Measurements from ENCODE around the gene BIRC2. TPM values are rescaled to one million over a fixed set of nuclear protein-coding genes. Genes with fewer than 3 reads are reported as not detected.

Gene BIRC2
- total and polyA plus RNA-seq, 4 donors, result 14.1 to 46.7 (median 29.5) TPM

- H3K9ac ChIP-seq (ENCODE audit: low read depth in 1 of 2, low read length in 2 of 2), result no peak overlapping the region
- no peak for DNase-seq (ENCODE audit: low spot score)
- 79% methylated on average over 3 of the region's 3 CpGs for WGBS
- no peak overlapping the region for H3K4me3 ChIP-seq (ENCODE audit: low read depth in 1 of 3, low read length in 3 of 3)
- no peaks in the 10 kb centered on the region for H3K27me3 ChIP-seq (ENCODE audit: control insufficient read depth in 4 of 4, insufficient read depth in 4 of 4, low read length in 3 of 4)
- no peak overlapping the region for H3K27ac ChIP-seq (ENCODE audit: low read depth in 1 of 2, low read length in 2 of 2)
- no peaks in the 10 kb centered on the region for H3K4me1 ChIP-seq (ENCODE audit: control insufficient read depth in 4 of 4, insufficient read depth in 4 of 4, low read length in 3 of 4)
- H3K9me3 ChIP-seq (ENCODE audit: control insufficient read depth in 4 of 4, low read length in 3 of 4), result no peaks in the 10 kb centered on the region
- peaks cover 0 to 33% (median 30%) of the 10 kb centered on the region in 4 donors for H3K36me3 ChIP-seq (ENCODE audit: control insufficient read depth in 4 of 4, insufficient read depth in 3 of 4, low read depth in 1 of 4, low read length in 3 of 4)
- TF ChIP-seq MAX (IDR thresholded peaks at IDR 0.05) (no peak), EGR1 (IDR thresholded peaks at IDR 0.05; ENCODE audit: low read depth in 2 of 2) (no peak), HNF4G (IDR thresholded peaks at IDR 0.05) (no peak), GABPA (IDR thresholded peaks at IDR 0.05 in 1 of 2, conservative IDR thresholded peaks at IDR 0.05 in 1 of 2) (no peak), FOXA2 (IDR thresholded peaks at IDR 0.05) (no peak), RAD21 (IDR thresholded peaks at IDR 0.05) (no peak), ZBTB33 (IDR thresholded peaks at IDR 0.05) (no peak), RXRA (IDR thresholded peaks at IDR 0.05) (no peak), HNF4A (conservative IDR thresholded peaks at IDR 0.05) (no peak), JUND (IDR thresholded peaks at IDR 0.05) (no peak), TAF1 (conservative IDR thresholded peaks at IDR 0.05) (no peak), NR2F2 (IDR thresholded peaks at IDR 0.05) (no peak), FOXA1 (IDR thresholded peaks at IDR 0.05) (no peak), REST (IDR thresholded peaks at IDR 0.05) (no peak), YY1 (IDR thresholded peaks at IDR 0.05) (no peak), SP1 (IDR thresholded peaks at IDR 0.05) (no peak)
- TF ChIP-seq, protein P1, sequence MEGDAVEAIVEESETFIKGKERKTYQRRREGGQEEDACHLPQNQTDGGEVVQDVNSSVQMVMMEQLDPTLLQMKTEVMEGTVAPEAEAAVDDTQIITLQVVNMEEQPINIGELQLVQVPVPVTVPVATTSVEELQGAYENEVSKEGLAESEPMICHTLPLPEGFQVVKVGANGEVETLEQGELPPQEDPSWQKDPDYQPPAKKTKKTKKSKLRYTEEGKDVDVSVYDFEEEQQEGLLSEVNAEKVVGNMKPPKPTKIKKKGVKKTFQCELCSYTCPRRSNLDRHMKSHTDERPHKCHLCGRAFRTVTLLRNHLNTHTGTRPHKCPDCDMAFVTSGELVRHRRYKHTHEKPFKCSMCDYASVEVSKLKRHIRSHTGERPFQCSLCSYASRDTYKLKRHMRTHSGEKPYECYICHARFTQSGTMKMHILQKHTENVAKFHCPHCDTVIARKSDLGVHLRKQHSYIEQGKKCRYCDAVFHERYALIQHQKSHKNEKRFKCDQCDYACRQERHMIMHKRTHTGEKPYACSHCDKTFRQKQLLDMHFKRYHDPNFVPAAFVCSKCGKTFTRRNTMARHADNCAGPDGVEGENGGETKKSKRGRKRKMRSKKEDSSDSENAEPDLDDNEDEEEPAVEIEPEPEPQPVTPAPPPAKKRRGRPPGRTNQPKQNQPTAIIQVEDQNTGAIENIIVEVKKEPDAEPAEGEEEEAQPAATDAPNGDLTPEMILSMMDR (IDR thresholded peaks at IDR 0.05; ENCODE audit: low read depth, low read length, missing input control), result no peak
- TF ChIP-seq, protein P2, sequence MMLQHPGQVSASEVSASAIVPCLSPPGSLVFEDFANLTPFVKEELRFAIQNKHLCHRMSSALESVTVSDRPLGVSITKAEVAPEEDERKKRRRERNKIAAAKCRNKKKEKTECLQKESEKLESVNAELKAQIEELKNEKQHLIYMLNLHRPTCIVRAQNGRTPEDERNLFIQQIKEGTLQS (IDR thresholded peaks at IDR 0.05), result no peak
Observed at GRCh38 chr11:102359372-102359771, 12.4 kb downstream of the BIRC2 start.

Data from liver (tissue), 9 donors.